SK-N-SH treated with all-trans-retinoic acid at 6 μM for 48 hours (cell line): Measurements from ENCODE around the gene RBM47.

ENCODE experiments used
- ARNTL ChIP-seq: fragments of 450-650 bp; formaldehyde crosslinking; IDR thresholded peaks from 2 replicates; pipeline ENCODE4 v1.5.0; 2020; ENCODE audit warnings: low read depth, mild to moderate bottlenecking, moderate library complexity, borderline replicate concordance
- BACH2 ChIP-seq: fragments of 250-450 bp; sonication (Bioruptor Pico); IDR thresholded peaks from 2 replicates; pipeline ENCODE4 v1.9.0; 2021; ENCODE audit warnings: mild to moderate bottlenecking, borderline replicate concordance
- CREB5 ChIP-seq: fragments of 250-450 bp; sonication (Bioruptor Pico); IDR thresholded peaks from 2 replicates; pipeline ENCODE4 v1.5.1; 2020; ENCODE audit warnings: low read depth, mild to moderate bottlenecking, moderate library complexity
- SNAI2 ChIP-seq: fragments of 250-450 bp; sonication (Bioruptor Pico); IDR thresholded peaks from 2 replicates; pipeline ENCODE4 v1.5.0; 2020; ENCODE audit warnings: mild to moderate bottlenecking, moderate library complexity

GRCh38 chr4:40594261-40595178 is 35.1 kb downstream of the RBM47 start:
- TF ChIP-seq SNAI2, result no peak
- TF ChIP-seq ARNTL (CRISPR knock-in tag), result no peak
- no peak for TF ChIP-seq BACH2 (CRISPR knock-in tag)
- peak; percentile 34; the same call in 1 of the 2 replicates for TF ChIP-seq CREB5
